Neural cell (in vitro differentiated cells): Measurements from ENCODE around the gene TENT5C. TPM values are rescaled to one million over a fixed set of nuclear protein-coding genes. Genes with fewer than 3 reads are reported as not detected.

Experiments used
- H2AFZ ChIP-seq: fragments of 200-600, 300-800 bp; sonication (generic), shearing (Covaris generic); 2 replicates; pipeline ENCODE4 v1.6.0; 2014; ENCODE audit warnings: low read depth, mild to moderate bottlenecking, antibody characterized with exemption, low read length, moderate library complexity
- H3F3A ChIP-seq: fragments of 200-600 bp; shearing (Covaris generic); 2 replicates; pipeline ENCODE4 v1.6.1; 2016; ENCODE audit warnings: mild to moderate bottlenecking, moderate library complexity, mixed read lengths, antibody characterized with exemption, low read length; ENCODE audit not compliant: insufficient read depth, poor library complexity, severe bottlenecking
- H3K27ac ChIP-seq: fragments of 200-600, 300-800 bp; sonication (generic), shearing (Covaris generic); 2 replicates; pipeline ENCODE4 v1.5.1; 2014; ENCODE audit warnings: mild to moderate bottlenecking, low read length, moderate library complexity
- H3K27me3 ChIP-seq: fragments of 300-800, 200-600 bp; sonication (generic), shearing (Covaris generic); 2 replicates; pipeline ENCODE4 v1.6.0; 2014; ENCODE audit warnings: mild to moderate bottlenecking, low read depth, low read length, moderate library complexity; ENCODE audit not compliant: insufficient read depth
- H3K36me3 ChIP-seq: fragments of 300-800, 200-600 bp; sonication (generic), shearing (Covaris generic); 2 replicates; pipeline ENCODE4 v1.5.1; 2014; ENCODE audit warnings: mild to moderate bottlenecking, antibody characterized with exemption, low read length, moderate library complexity; ENCODE audit not compliant: insufficient read depth
- H3K4me2 ChIP-seq: fragments of 300-800, 200-600 bp; sonication (generic), shearing (Covaris generic); 2 replicates; pipeline ENCODE4 v1.6.0; 2014; ENCODE audit warnings: mild to moderate bottlenecking, low read length
- H3K4me3 ChIP-seq: fragments of 300-800, 200-600 bp; sonication (generic), shearing (Covaris generic); 2 replicates; pipeline ENCODE4 v1.5.1; 2014; ENCODE audit warnings: mild to moderate bottlenecking, low read length, moderate library complexity
- H3K79me2 ChIP-seq: fragments of 200-600 bp; shearing (Covaris generic); replicated peaks from 2 replicates; pipeline ENCODE4 v1.6.0; 2014; ENCODE audit warnings: mild to moderate bottlenecking, low read length, moderate library complexity; ENCODE audit not compliant: insufficient read depth
- H3K9ac ChIP-seq: fragments of 300-800, 200-600 bp; sonication (generic), shearing (Covaris generic); 2 replicates; pipeline ENCODE4 v1.6.1; 2016; ENCODE audit warnings: mild to moderate bottlenecking, low read length, mixed read lengths
- H3K9me2 ChIP-seq: fragments of 200-600 bp; shearing (Covaris generic); 2 replicates; pipeline ENCODE4 v1.6.1; 2016; ENCODE audit warnings: mild to moderate bottlenecking, low read length, mixed read lengths; ENCODE audit not compliant: insufficient read depth
- H3K9me3 ChIP-seq: fragments of 200-600, 300-800 bp; sonication (generic), shearing (Covaris generic); 2 replicates; pipeline ENCODE4 v1.6.1; 2016; ENCODE audit warnings: mild to moderate bottlenecking, mixed run types, low read length, moderate library complexity, mixed read lengths
- H4K20me1 ChIP-seq: fragments of 200-600 bp; shearing (Covaris generic); 2 replicates; pipeline ENCODE4 v1.6.1; 2016; ENCODE audit warnings: mild to moderate bottlenecking, mixed run types; ENCODE audit not compliant: insufficient read depth
- EP300 ChIP-seq: fragments of 450-650 bp; conservative IDR thresholded peaks from 2 replicates; pipeline ENCODE4 v1.6.1; 2014; ENCODE audit warnings: antibody characterized with exemption, mild to moderate bottlenecking, moderate library complexity; ENCODE audit not compliant: poor library complexity, severe bottlenecking
- EZH2 ChIP-seq: fragments of 200-600, 300-800 bp; shearing (Covaris generic), sonication (generic); IDR thresholded peaks from 2 replicates; pipeline ENCODE4 v1.6.1; 2014; ENCODE audit warnings: antibody characterized with exemption, low read length, borderline replicate concordance, mild to moderate bottlenecking; ENCODE audit not compliant: insufficient read depth, poor library complexity, severe bottlenecking
- MXI1 ChIP-seq: fragments of 450-650 bp; conservative IDR thresholded peaks from 2 replicates; pipeline ENCODE4 v1.6.1; 2014; ENCODE audit warnings: antibody characterized with exemption, mild to moderate bottlenecking; ENCODE audit not compliant: poor library complexity, severe bottlenecking
- POLR2AphosphoS5 ChIP-seq: IDR thresholded peaks from 2 replicates; pipeline ENCODE4 v1.6.1; 2012
- RAD21 ChIP-seq: fragments of 450-650 bp; conservative IDR thresholded peaks from 2 replicates; pipeline ENCODE4 v1.6.1; 2014; ENCODE audit warnings: antibody characterized with exemption, mild to moderate bottlenecking, moderate library complexity
- REST ChIP-seq: IDR thresholded peaks from 2 replicates; pipeline ENCODE4 v1.6.1; 2012; ENCODE audit warnings: borderline replicate concordance
- SMC3 ChIP-seq: fragments of 450-650 bp; conservative IDR thresholded peaks from 2 replicates; pipeline ENCODE4 v1.6.1; 2014; ENCODE audit warnings: antibody characterized with exemption, mild to moderate bottlenecking, moderate library complexity; ENCODE audit not compliant: poor library complexity
- TAF1 ChIP-seq: IDR thresholded peaks from 2 replicates; pipeline ENCODE4 v1.6.1; 2012; ENCODE audit warnings: low read depth
- polyA plus RNA-seq: library from polyadenylated mRNA; depleted of rRNA; stranded (reverse); fragments of >200 nt; gene quantifications from 2 replicates; pipeline ENCODE4 v1.2.3, GENCODE V29; 2014
- TF ChIP-seq, protein P1 (sequence below): fragments of 450-650 bp; IDR thresholded peaks from 2 replicates; pipeline ENCODE4 v1.5.1; 2014; ENCODE audit warnings: antibody characterized with exemption, mild to moderate bottlenecking, moderate library complexity; ENCODE audit not compliant: poor library complexity, severe bottlenecking

The TENT5C gene
- polyA plus RNA-seq, 1 donor from 2014 or later, result 0.05 TPM

GRCh38 chr1:117631359-117632160 lies 25.7 kb downstream of the TENT5C start:
- Histone ChIP-seq H3K9me3 (no peaks in the 10 kb centered on the region), H3K36me3 (no peaks in the 10 kb centered on the region), H3K27ac (no peak overlapping the region), H3F3A (no peaks in the 10 kb centered on the region), H3K9ac (no peak overlapping the region), H3K79me2 (no peaks in the 10 kb centered on the region), H3K9me2 (no peaks in the 10 kb centered on the region), H3K4me2 (no peak overlapping the region), H4K20me1 (no peaks in the 10 kb centered on the region), H2AFZ (no peak overlapping the region), H3K27me3 (no peaks in the 10 kb centered on the region), H3K4me3 (no peak overlapping the region)
- TF ChIP-seq EZH2 (no peak), EP300 (no peak), MXI1 (no peak), RAD21 (no peak), REST (no peak), SMC3 (no peak), POLR2AphosphoS5 (no peak), TAF1 (no peak)
- TF ChIP-seq, protein P1, sequence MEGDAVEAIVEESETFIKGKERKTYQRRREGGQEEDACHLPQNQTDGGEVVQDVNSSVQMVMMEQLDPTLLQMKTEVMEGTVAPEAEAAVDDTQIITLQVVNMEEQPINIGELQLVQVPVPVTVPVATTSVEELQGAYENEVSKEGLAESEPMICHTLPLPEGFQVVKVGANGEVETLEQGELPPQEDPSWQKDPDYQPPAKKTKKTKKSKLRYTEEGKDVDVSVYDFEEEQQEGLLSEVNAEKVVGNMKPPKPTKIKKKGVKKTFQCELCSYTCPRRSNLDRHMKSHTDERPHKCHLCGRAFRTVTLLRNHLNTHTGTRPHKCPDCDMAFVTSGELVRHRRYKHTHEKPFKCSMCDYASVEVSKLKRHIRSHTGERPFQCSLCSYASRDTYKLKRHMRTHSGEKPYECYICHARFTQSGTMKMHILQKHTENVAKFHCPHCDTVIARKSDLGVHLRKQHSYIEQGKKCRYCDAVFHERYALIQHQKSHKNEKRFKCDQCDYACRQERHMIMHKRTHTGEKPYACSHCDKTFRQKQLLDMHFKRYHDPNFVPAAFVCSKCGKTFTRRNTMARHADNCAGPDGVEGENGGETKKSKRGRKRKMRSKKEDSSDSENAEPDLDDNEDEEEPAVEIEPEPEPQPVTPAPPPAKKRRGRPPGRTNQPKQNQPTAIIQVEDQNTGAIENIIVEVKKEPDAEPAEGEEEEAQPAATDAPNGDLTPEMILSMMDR, result no peak

- no peak overlapping the region for H3K9ac ChIP-seq
- H3K4me2 ChIP-seq, result no peak overlapping the region
- H3K36me3 ChIP-seq, result no peaks in the 10 kb centered on the region
- no peak overlapping the region for H3K27ac ChIP-seq
- H3K79me2 ChIP-seq, result no peaks in the 10 kb centered on the region
- H2AFZ ChIP-seq, result no peak overlapping the region
- no peaks in the 10 kb centered on the region for H3K9me2 ChIP-seq
- H3K4me3 ChIP-seq, result no peak overlapping the region
- no peaks in the 10 kb centered on the region for H4K20me1 ChIP-seq
- H3F3A ChIP-seq, result no peaks in the 10 kb centered on the region
- TF ChIP-seq EZH2, result no peak
- TF ChIP-seq TAF1, result no peak
- no peak for TF ChIP-seq SMC3
- TF ChIP-seq, protein P1, result no peak
- no peak for TF ChIP-seq REST
- TF ChIP-seq POLR2AphosphoS5, result no peak
- TF ChIP-seq MXI1, result no peak
- TF ChIP-seq RAD21, result no peak
- TF ChIP-seq EP300, result no peak
- H3K27me3 ChIP-seq, result no peaks in the 10 kb centered on the region
- H3K9me3 ChIP-seq, result no peaks in the 10 kb centered on the region
Measured at GRCh38 chr1:117632269-117633067, 26.6 kb downstream of the TENT5C start.
